Measurements from ENCODE around the gene CSNK1A1.

CSNK1A1 gene

DNA sequence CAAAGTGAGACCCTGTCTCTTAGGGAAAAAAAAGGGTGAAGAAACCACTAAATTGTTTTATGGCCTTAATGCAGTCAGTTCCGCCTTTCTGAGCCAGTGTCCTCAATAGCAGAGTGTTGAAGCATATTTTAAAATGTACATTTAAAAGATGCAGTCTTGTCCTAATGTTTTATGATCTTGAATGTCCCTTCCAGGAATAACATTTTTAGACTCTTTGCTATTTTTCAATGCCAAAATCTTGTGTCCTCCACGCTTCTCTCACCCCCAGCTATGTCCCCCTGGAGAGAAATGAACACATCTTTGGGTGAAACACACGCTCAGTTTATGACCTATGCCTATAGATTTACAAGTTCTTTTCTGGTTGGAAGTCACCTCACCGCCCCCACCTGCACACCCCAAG lies 69.8 kb downstream of the CSNK1A1 start:
- H3K9me3 ChIP-seq (ENCODE audit: control insufficient read depth, low read length), result no peaks in the 10 kb centered on the region
- H3K36me3 ChIP-seq (ENCODE audit: control insufficient read depth, insufficient read depth, low read length), result no peaks in the 10 kb centered on the region
- no peak overlapping the region for H3K4me3 ChIP-seq (ENCODE audit: insufficient read depth, low read depth, low read length)
- no peaks in the 10 kb centered on the region for H3K4me1 ChIP-seq (ENCODE audit: control insufficient read depth, insufficient read depth, low read length)
- H3K27ac ChIP-seq (ENCODE audit: insufficient read depth, low read depth, low read length, poor library complexity, severe bottlenecking), result no peak overlapping the region
- 95% methylated on average over 4 of the region's 4 CpGs for WGBS, 2 experiments
- no peaks in the 10 kb centered on the region for H3K27me3 ChIP-seq (ENCODE audit: control insufficient read depth, insufficient read depth, low read length, poor library complexity, severe bottlenecking)

DNA sequence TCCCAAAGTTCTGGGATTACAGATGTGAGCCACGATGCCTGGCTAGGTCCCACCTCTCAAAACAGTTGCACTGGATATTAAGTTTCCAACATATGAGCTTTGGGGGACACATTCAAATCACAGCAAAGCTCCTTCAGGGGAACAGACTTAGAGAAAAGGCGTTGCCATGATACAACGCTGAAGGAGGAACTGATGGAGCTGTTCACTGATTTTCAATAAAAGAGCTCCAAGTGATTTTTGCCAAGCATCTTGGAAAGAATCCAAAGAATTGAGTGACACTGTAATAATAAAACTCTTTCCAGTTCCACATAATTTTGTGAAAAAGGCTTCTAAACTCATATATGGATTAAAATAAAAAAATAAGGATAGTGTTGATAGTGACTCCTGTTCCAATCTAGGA lies 72.5 kb downstream of the CSNK1A1 start:
- 92 to 94% methylated on average over 3 of the region's 3 CpGs for WGBS, 2 experiments

DNA sequence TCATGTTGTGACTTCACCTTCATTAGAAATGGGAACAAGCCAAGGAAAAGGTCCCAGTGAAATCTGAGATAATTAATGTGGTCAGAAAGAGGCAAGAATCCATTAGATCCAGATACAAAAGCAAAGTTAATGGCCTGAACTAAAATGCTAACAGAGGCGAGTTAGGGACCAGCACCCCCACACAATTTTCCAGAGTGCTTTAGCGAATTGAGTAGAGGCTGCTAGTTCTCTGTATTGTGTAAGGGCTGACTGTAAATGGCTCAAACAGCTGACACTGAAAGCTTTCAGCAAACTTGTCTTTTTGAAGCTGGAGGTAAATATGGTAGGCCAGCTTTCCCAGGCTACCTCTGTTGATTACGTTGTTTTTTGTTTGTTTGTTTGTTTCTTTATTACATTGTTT lies 75.5 kb downstream of the CSNK1A1 start:
- Histone ChIP-seq H3K27me3 (ENCODE audit: control insufficient read depth, insufficient read depth, low read length, poor library complexity, severe bottlenecking) (no peaks in the 10 kb centered on the region), H3K4me1 (ENCODE audit: control insufficient read depth, insufficient read depth, low read length) (no peaks in the 10 kb centered on the region), H3K36me3 (ENCODE audit: control insufficient read depth, insufficient read depth, low read length) (no peaks in the 10 kb centered on the region), H3K9me3 (ENCODE audit: control insufficient read depth, low read length) (no peaks in the 10 kb centered on the region), H3K4me3 (ENCODE audit: insufficient read depth, low read depth, low read length) (no peak overlapping the region), H3K27ac (ENCODE audit: insufficient read depth, low read depth, low read length, poor library complexity, severe bottlenecking) (no peak overlapping the region)
- 76 to 90% methylated on average over 3 of the region's 3 CpGs for WGBS, 2 experiments

More for the DNA sequence above, 72.5 kb downstream of the CSNK1A1 start:
- Histone ChIP-seq H3K36me3 (ENCODE audit: control insufficient read depth, insufficient read depth, low read length) (no peaks in the 10 kb centered on the region), H3K4me1 (ENCODE audit: control insufficient read depth, insufficient read depth, low read length) (no peaks in the 10 kb centered on the region), H3K27ac (ENCODE audit: insufficient read depth, low read depth, low read length, poor library complexity, severe bottlenecking) (no peak overlapping the region), H3K4me3 (ENCODE audit: insufficient read depth, low read depth, low read length) (no peak overlapping the region), H3K9me3 (ENCODE audit: control insufficient read depth, low read length) (no peaks in the 10 kb centered on the region), H3K27me3 (ENCODE audit: control insufficient read depth, insufficient read depth, low read length, poor library complexity, severe bottlenecking) (no peaks in the 10 kb centered on the region)

DNA sequence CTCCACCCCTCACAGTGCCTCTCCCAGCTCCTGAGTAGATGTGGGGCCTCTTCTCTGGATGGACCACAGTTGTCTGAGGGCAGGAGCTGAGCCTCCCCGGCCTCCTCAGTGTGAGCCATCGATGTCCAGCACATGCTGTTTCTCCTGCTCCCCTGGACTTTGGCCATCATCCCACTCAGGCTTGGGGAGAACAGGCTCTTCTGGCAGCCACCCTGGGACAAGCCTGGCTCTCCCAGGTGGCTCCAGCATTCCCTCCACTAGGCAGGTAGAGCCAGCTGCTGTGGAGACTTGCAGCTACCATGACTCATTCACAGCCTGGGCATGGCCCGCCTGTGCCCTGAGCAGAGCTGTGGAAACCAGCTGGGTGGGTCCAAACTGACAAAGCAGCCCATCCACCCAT lies 77.0 kb downstream of the CSNK1A1 start:
- WGBS, 2 experiments, result 94 to 95% methylated on average over 3 of the region's 3 CpGs
- H3K4me1 ChIP-seq (ENCODE audit: control insufficient read depth, insufficient read depth, low read length), result no peaks in the 10 kb centered on the region
- H3K27ac ChIP-seq (ENCODE audit: insufficient read depth, low read depth, low read length, poor library complexity, severe bottlenecking), result no peak overlapping the region
- H3K4me3 ChIP-seq (ENCODE audit: insufficient read depth, low read depth, low read length), result no peak overlapping the region
- no peaks in the 10 kb centered on the region for H3K36me3 ChIP-seq (ENCODE audit: control insufficient read depth, insufficient read depth, low read length)
- H3K9me3 ChIP-seq (ENCODE audit: control insufficient read depth, low read length), result no peaks in the 10 kb centered on the region
- no peaks in the 10 kb centered on the region for H3K27me3 ChIP-seq (ENCODE audit: control insufficient read depth, insufficient read depth, low read length, poor library complexity, severe bottlenecking)

DNA sequence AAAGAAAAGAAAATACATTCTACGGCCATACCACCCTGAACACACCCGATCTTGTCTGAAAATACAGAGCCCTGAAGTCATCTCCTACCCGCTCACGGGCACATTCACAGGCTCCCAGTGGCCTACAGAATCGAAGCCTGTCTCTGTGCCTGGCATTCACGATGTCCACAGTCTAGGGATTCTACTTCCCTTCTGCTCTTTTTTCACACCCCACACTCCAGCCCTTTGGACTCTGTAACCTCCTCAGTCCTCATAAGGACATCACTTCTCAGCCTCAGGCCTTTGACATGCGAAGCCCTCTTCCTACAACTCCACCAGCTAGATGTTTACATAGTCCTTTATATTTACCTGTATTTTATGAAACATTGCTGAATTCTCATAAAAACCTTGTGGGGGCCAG lies 77.8 kb downstream of the CSNK1A1 start:
- no peaks in the 10 kb centered on the region for H3K9me3 ChIP-seq (ENCODE audit: control insufficient read depth, low read length)
- no peaks in the 10 kb centered on the region for H3K4me1 ChIP-seq (ENCODE audit: control insufficient read depth, insufficient read depth, low read length)
- H3K27ac ChIP-seq (ENCODE audit: insufficient read depth, low read depth, low read length, poor library complexity, severe bottlenecking), result no peak overlapping the region
- 93 to 95% methylated on average over 7 of the region's 7 CpGs for WGBS, 2 experiments
- H3K27me3 ChIP-seq (ENCODE audit: control insufficient read depth, insufficient read depth, low read length, poor library complexity, severe bottlenecking), result no peaks in the 10 kb centered on the region
- H3K36me3 ChIP-seq (ENCODE audit: control insufficient read depth, insufficient read depth, low read length), result no peaks in the 10 kb centered on the region
- no peak overlapping the region for H3K4me3 ChIP-seq (ENCODE audit: insufficient read depth, low read depth, low read length)

DNA sequence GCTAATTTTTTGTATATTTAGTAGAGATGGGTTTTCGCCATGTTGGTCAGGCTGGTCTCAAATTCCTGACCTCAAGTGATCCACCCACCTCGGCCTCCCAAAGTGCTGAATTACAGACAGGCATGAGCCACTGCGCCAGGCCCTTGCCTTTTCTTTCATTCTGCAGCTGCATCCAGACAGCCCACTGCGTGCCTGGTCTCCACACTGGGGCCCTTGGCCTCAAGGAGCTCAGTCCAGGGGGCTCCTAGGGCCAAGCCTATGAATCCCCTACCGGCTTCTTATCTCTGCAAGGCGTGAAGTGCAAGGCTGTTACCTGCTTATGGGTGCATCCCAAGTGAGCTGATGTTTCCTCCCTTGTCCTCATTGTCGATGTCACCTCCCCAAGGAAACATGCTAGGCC lies 78.8 kb downstream of the CSNK1A1 start:
- Histone ChIP-seq H3K9me3 (ENCODE audit: control insufficient read depth, low read length) (no peaks in the 10 kb centered on the region), H3K27ac (ENCODE audit: insufficient read depth, low read depth, low read length, poor library complexity, severe bottlenecking) (no peak overlapping the region), H3K27me3 (ENCODE audit: control insufficient read depth, insufficient read depth, low read length, poor library complexity, severe bottlenecking) (no peaks in the 10 kb centered on the region), H3K4me1 (ENCODE audit: control insufficient read depth, insufficient read depth, low read length) (no peaks in the 10 kb centered on the region), H3K4me3 (ENCODE audit: insufficient read depth, low read depth, low read length) (no peak overlapping the region), H3K36me3 (ENCODE audit: control insufficient read depth, insufficient read depth, low read length) (no peaks in the 10 kb centered on the region)
- WGBS, 2 experiments, result 89 to 93% methylated on average over 7 of the region's 7 CpGs

DNA sequence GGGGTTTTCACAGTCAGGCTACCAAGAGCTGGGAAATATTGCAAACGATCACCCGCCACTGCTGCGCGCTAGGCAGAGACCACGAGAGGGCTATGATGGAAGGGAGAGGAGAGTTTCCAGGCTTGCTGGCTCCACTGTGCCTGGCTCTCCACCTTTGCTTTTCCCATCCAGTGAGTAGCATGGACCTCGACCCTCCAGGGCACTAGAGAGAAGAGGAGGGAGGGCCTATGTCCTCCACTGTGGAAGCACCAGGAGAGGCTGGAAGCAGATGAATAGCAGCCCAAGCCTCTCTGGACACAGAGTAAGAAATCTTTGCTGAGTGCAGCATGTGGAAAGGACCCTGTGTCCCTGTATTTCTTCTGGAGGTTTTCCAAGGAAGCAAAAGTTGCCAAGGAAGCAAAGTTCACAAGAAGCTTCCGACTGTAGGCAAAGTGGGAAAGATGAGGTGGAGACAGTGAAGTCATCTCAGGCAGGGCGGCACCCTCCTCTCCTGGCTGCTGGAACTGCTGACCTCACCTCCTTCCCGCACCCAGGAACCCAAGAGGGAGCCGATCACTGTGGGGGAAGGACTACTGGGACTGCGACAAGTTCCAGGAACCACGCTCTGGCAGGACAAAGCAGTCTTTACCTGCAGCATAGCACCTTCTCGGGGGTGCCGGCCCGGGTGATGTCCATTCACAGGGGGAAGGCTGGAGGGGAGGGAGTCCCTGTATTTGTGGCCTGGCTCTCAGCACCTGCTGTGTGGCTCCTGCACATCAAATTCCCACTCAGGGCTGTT lies 79.6 kb downstream of the CSNK1A1 start:
- Histone ChIP-seq H3K4me1 (ENCODE audit: control insufficient read depth, insufficient read depth, low read length) (no peaks in the 10 kb centered on the region), H3K4me3 (ENCODE audit: insufficient read depth, low read depth, low read length) (no peak overlapping the region), H3K27me3 (ENCODE audit: control insufficient read depth, insufficient read depth, low read length, poor library complexity, severe bottlenecking) (no peaks in the 10 kb centered on the region), H3K36me3 (ENCODE audit: control insufficient read depth, insufficient read depth, low read length) (no peaks in the 10 kb centered on the region), H3K27ac (ENCODE audit: insufficient read depth, low read depth, low read length, poor library complexity, severe bottlenecking) (no peak overlapping the region), H3K9me3 (ENCODE audit: control insufficient read depth, low read length) (no peaks in the 10 kb centered on the region)
- 89 to 92% methylated on average over 15 of the region's 15 CpGs for WGBS, 2 experiments

DNA sequence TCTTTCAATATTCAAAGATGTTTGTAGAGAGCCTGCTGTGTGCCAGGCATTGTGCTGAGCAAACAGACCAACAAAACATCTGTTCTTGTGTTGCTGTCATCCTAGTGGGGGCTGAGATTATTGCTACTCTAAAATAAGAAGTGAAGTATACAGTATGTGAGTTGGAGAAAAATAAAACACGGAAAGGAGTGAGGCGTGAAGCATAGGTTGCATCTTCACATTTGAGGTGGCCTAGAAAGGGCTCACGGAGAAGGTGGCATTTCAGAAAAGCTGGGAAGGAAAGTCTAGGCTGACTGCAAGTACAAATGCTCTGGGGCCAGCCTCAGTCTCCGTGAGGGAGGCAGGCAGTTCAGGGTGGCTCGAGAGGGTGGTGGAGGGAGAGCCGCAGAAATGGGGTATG lies 80.3 kb downstream of the CSNK1A1 start:
- no peak overlapping the region for H3K27ac ChIP-seq (ENCODE audit: insufficient read depth, low read depth, low read length, poor library complexity, severe bottlenecking)
- H3K27me3 ChIP-seq (ENCODE audit: control insufficient read depth, insufficient read depth, low read length, poor library complexity, severe bottlenecking), result no peaks in the 10 kb centered on the region
- H3K9me3 ChIP-seq (ENCODE audit: control insufficient read depth, low read length), result no peaks in the 10 kb centered on the region
- H3K36me3 ChIP-seq (ENCODE audit: control insufficient read depth, insufficient read depth, low read length), result no peaks in the 10 kb centered on the region
- 91% methylated on average over 6 of the region's 6 CpGs for WGBS, 2 experiments
- no peak overlapping the region for H3K4me3 ChIP-seq (ENCODE audit: insufficient read depth, low read depth, low read length)
- H3K4me1 ChIP-seq (ENCODE audit: control insufficient read depth, insufficient read depth, low read length), result no peaks in the 10 kb centered on the region

DNA sequence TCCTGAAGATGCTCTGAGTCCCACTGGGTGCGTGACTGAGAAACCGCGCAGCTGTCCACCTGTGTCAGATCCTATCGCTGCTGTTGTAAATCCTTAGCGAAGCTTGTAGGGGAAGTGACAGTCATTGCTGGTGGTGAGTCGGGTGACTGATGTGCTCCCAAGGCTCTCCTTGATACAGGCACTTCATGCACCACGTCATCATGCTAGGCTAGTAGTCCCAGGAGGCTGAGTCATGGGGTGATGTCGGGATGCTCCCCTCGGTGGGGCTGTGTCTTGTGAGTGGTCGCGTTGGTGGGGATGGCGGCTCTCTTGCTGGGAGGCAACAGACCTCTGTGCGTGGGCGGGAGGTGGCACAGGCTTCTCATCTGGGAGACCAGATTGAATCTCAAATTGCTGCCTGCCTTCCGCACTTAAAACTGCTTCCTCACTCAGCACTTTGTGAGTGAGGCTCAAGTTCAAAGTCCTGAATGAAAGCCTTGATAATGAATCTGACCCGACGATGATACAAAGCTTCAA lies 84.7 kb downstream of the CSNK1A1 start:
- Histone ChIP-seq H3K27ac (ENCODE audit: insufficient read depth, low read depth, low read length, poor library complexity, severe bottlenecking) (no peak overlapping the region), H3K4me3 (ENCODE audit: insufficient read depth, low read depth, low read length) (no peak overlapping the region), H3K4me1 (ENCODE audit: control insufficient read depth, insufficient read depth, low read length) (no peaks in the 10 kb centered on the region), H3K9me3 (ENCODE audit: control insufficient read depth, low read length) (no peaks in the 10 kb centered on the region), H3K36me3 (ENCODE audit: control insufficient read depth, insufficient read depth, low read length) (no peaks in the 10 kb centered on the region), H3K27me3 (ENCODE audit: control insufficient read depth, insufficient read depth, low read length, poor library complexity, severe bottlenecking) (no peaks in the 10 kb centered on the region)
- WGBS, 2 experiments, result 81 to 84% methylated on average over 17 of the region's 17 CpGs

DNA sequence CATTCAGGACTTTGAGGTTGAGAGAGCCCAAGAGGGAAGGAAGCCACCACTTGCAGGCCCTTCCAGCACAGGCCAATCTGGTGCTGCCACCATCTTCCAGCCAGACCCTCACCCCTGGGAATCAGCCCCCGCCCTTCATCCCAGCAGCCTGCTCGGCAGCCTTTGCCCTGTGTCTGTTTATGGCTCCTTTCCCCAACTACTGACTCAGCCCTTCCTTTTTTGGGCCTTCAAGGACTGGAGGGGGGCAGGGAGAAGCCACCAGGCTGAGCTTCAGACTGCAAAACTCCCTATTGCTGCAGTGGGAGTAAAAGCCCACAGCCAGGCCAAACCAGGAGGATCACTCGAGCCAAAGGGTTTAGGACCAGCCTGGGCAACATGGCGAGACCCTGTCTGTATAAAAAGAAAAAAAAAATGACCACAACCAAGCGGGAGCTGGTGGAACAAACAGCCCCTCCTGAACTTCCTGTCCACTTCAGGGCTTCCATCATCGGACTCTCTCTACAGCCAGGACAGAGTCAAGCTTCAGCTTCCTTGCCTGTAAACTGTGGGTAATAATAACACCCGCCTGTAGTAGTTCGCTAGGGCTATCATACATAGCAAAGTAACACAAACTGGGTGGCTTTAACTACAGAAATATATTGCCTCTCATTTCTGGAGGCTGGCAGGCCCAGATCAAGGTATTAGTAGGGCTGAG lies 86.3 kb downstream of the CSNK1A1 start:
- Histone ChIP-seq H3K4me1 (ENCODE audit: control insufficient read depth, insufficient read depth, low read length) (no peaks in the 10 kb centered on the region), H3K9me3 (ENCODE audit: control insufficient read depth, low read length) (no peaks in the 10 kb centered on the region), H3K27ac (ENCODE audit: insufficient read depth, low read depth, low read length, poor library complexity, severe bottlenecking) (no peak overlapping the region), H3K27me3 (ENCODE audit: control insufficient read depth, insufficient read depth, low read length, poor library complexity, severe bottlenecking) (no peaks in the 10 kb centered on the region), H3K36me3 (ENCODE audit: control insufficient read depth, insufficient read depth, low read length) (no peaks in the 10 kb centered on the region), H3K4me3 (ENCODE audit: insufficient read depth, low read depth, low read length) (no peak overlapping the region)
- 87 to 88% methylated on average over 8 of the region's 8 CpGs for WGBS, 2 experiments
